VCaP (cell line): Measurements from ENCODE around the gene PTGDS.

Experiments
- H3K27ac ChIP-seq: fragments of 450-650 bp; 2 replicates; pipeline ENCODE4 v1.5.1; 2017
- TF ChIP-seq, protein P1 (sequence below): fragments of 450-650 bp; conservative IDR thresholded peaks from 2 replicates; pipeline ENCODE4 v1.5.1; 2017; ENCODE audit warnings: mild to moderate bottlenecking, moderate library complexity

Gene PTGDS

DNA sequence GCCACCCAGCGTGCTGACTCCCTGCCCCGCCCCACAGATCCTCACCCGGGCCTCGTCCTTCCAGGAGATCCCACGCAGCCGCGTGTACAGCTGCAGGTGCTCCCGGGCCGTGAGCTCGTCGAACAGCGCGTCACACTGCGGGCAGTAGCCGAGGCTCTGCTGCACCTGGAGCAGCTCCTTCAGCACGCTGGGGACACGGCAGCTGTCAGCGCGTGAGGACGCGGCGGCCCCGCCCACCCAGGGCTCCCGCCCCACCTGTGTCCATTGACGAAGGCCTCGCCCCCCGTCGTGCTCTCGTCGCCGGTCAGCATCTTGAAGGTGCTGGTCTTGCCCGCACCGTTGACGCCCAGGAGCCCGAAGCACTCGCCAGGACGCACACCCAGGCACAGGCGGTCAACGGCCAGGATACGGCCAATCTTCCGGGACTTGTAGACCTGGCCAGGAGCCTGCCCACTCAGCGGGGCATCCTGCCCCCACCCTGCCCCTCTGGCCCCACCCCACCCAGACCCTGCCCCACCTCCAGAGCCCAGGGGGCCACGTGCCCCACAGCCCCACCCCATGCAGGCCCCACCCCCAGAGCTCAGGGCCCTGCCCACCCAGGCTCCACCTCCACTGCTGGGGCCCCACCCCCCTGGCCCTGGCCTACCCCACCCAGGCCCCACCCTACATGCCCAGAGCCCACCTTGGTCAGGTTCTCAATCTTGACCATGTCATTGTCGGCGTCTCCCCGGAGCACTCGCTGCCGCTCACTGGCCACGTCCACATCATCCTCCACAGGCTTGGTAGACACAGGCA, 32.8 kb downstream of the PTGDS start:
- no peak overlapping the region for H3K27ac ChIP-seq
- TF ChIP-seq, protein P1, sequence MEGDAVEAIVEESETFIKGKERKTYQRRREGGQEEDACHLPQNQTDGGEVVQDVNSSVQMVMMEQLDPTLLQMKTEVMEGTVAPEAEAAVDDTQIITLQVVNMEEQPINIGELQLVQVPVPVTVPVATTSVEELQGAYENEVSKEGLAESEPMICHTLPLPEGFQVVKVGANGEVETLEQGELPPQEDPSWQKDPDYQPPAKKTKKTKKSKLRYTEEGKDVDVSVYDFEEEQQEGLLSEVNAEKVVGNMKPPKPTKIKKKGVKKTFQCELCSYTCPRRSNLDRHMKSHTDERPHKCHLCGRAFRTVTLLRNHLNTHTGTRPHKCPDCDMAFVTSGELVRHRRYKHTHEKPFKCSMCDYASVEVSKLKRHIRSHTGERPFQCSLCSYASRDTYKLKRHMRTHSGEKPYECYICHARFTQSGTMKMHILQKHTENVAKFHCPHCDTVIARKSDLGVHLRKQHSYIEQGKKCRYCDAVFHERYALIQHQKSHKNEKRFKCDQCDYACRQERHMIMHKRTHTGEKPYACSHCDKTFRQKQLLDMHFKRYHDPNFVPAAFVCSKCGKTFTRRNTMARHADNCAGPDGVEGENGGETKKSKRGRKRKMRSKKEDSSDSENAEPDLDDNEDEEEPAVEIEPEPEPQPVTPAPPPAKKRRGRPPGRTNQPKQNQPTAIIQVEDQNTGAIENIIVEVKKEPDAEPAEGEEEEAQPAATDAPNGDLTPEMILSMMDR = no peak

GRCh38 chr9:137011156-137011555, 33.9 kb downstream of the PTGDS start:
- H3K27ac ChIP-seq = no peak overlapping the region
- TF ChIP-seq, protein P1 = no peak

DNA sequence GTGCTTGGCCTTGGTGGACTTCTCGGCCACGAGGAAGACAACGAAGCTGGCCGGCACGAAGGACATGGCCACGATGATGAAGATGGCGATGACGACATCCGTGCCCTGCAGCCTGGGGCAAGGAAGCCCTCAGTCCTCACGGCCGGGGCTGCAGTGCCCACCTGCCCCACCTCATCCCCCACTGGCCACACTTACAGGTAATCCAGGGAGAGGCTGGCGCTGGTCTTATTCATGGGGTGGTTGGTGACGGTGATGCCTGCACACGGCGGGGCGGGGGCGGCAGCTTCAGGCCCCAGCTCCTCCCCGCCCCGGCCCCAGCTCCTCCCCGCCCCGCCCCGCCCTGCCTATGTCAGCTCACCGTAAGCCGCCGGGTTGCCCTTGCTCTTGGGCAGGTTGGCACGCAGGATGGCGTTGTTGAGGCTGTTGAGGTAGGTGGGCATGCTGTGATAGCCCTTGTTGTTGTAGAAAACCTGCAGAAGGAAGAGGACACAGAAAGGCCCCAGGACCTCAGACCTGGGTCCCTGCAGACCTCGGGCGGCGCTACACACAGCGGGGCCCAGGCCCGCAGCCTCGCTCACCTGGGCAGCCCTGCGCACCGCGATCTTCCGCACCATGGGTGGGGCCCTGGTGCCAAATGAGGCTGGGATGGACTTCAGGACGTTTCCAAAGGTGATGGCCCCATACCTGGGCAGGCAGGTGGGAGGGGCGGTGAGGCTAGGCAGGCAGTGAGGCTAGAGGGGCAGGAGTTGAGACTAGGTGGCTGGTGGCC, 34.8 kb downstream of the PTGDS start:
- H3K27ac ChIP-seq = no peak overlapping the region
- TF ChIP-seq, protein P1 = no peak

DNA sequence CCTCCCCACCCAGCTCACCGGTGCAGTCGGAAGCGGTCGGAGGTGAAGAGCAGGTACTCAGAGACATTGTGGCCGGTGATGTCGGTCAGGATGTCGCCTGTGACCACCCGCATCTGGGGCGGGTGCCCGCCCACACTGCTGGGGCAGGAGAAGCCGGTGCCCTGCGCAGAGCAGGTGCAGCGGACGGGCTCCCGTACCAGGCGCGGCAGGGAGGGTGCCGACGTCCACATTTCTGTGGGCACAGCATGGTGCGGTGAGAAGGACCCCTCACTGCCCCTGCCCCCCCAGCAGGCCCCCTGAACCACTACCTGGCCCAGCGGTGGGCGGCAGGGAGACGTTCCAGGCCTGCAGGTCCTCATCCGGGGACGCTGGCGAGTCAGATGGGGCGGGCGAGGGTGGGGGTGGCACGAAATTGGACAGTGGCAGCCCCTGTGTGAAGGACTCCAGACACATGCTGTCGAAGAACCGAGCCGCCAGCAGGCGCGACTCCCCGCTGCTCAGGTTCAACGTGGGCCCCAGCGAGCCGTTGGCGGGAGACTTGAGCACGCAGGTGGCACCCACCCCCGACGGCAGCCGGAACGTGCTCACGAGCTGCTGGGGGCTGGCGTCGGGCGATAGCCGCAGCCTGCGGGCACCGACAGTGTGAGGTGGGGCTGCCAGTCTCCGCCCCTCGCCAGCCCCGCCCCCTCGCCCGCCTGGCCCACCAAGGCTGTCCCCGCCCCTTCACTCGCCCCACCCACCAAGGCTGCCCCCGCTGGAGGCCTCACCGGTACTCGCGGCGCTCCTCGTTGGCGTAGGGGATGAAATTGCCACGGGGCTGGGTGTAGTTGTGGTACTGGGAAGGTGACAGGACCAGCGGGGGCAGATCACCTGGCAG, 35.6 kb downstream of the PTGDS start:
- H3K27ac ChIP-seq = no peak overlapping the region

GRCh38 chr9:137013571-137013940, 36.3 kb downstream of the PTGDS start:
- no peak overlapping the region for H3K27ac ChIP-seq
- TF ChIP-seq, protein P1 = no peak

More for the DNA sequence above, 35.6 kb downstream of the PTGDS start:
- TF ChIP-seq, protein P1 = no peak

- TF ChIP-seq, protein P1 = no peak
- H3K27ac ChIP-seq = no peak overlapping the region
These were observed 36.9 kb downstream of the PTGDS start for GRCh38 chr9:137014166-137014565.
